Mammary epithelial cell (primary cell): ENCODE data around the gene NTN1.

ENCODE experiments used
- EZH2 ChIP-seq: IDR thresholded peaks from 2 replicates; pipeline ENCODE4 v1.6.1; 2012; ENCODE audit warnings: low read length, inconsistent platforms, borderline replicate concordance
- TF ChIP-seq, protein P1 (sequence below), 2 donors: IDR thresholded peaks in 1 of 2; conservative IDR thresholded peaks in 1 of 2; 2 replicates each; pipeline ENCODE4 v1.5.1; 2011 to 2012; ENCODE audit warnings: inconsistent platforms in 2 of 2, low read length in 2 of 2, mild to moderate bottlenecking in 2 of 2, control low read depth in 1 of 2, low read depth in 1 of 2; ENCODE audit not compliant: insufficient read depth in 1 of 2; ENCODE audit errors: extremely low read depth in 1 of 2

DNA sequence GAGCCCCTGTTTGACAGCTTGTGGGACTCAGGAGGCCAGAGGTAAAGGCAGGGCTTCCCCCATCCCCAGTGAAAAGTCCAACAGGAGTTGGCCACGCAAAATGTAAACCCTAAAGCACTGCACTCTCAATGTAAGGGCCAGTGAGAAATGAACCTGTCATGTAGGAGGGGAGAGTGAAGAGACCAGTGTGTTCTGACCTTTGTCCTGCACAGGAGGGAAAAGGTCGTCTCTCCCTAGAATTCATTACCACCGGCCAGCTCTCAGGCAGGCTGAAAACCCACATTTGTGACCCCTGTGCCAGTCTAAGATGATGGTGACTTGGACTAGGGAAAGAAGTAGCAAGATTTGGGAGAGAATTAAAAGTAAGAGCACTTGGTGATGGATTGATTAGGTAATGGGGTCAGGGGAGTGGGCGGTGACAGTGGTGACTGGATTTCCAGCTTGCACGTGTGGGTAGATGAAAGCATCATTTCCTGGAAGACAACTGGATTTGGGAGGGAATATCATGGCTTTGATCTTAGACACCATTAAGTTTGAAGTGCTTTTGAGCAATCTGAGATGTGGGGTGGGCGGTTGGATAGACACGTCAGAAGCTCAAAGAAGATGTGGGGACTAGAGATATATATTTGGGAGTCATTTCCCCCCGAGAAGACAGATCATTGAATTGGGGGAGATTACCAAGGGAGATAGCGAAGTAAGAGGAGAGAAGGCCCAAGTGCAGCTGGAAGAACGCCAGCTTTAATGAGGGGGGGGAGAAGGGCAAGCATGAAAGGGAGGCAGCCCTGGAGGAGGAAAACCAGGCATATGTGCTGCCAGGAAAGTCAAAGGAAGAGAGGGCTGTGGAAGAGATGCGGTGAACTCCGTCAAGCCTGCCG is 119.5 kb downstream of the NTN1 start:
- TF ChIP-seq, protein P1, sequence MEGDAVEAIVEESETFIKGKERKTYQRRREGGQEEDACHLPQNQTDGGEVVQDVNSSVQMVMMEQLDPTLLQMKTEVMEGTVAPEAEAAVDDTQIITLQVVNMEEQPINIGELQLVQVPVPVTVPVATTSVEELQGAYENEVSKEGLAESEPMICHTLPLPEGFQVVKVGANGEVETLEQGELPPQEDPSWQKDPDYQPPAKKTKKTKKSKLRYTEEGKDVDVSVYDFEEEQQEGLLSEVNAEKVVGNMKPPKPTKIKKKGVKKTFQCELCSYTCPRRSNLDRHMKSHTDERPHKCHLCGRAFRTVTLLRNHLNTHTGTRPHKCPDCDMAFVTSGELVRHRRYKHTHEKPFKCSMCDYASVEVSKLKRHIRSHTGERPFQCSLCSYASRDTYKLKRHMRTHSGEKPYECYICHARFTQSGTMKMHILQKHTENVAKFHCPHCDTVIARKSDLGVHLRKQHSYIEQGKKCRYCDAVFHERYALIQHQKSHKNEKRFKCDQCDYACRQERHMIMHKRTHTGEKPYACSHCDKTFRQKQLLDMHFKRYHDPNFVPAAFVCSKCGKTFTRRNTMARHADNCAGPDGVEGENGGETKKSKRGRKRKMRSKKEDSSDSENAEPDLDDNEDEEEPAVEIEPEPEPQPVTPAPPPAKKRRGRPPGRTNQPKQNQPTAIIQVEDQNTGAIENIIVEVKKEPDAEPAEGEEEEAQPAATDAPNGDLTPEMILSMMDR (conservative IDR thresholded peaks at IDR 0.05 in 1 of 2, IDR thresholded peaks at IDR 0.05 in 1 of 2; ENCODE audit: extremely low read depth in 1 of 2, insufficient read depth in 1 of 2, low read depth in 1 of 2, low read length in 2 of 2), result no peak
- no peak for TF ChIP-seq EZH2
